Neural cell (in vitro differentiated cells): ENCODE measurements around the gene CAV2. TPM values are rescaled to one million over a fixed set of nuclear protein-coding genes. Genes with fewer than 3 reads are reported as not detected.

Experiments used
- H2AFZ ChIP-seq: fragments of 200-600, 300-800 bp; sonication (generic), shearing (Covaris generic); 2 replicates; pipeline ENCODE4 v1.6.0; 2014; ENCODE audit warnings: low read depth, mild to moderate bottlenecking, antibody characterized with exemption, low read length, moderate library complexity
- H3F3A ChIP-seq: fragments of 200-600 bp; shearing (Covaris generic); 2 replicates; pipeline ENCODE4 v1.6.1; 2016; ENCODE audit warnings: mild to moderate bottlenecking, moderate library complexity, mixed read lengths, antibody characterized with exemption, low read length; ENCODE audit not compliant: insufficient read depth, poor library complexity, severe bottlenecking
- H3K27ac ChIP-seq: fragments of 200-600, 300-800 bp; sonication (generic), shearing (Covaris generic); 2 replicates; pipeline ENCODE4 v1.5.1; 2014; ENCODE audit warnings: mild to moderate bottlenecking, low read length, moderate library complexity
- H3K27me3 ChIP-seq: fragments of 300-800, 200-600 bp; sonication (generic), shearing (Covaris generic); 2 replicates; pipeline ENCODE4 v1.6.0; 2014; ENCODE audit warnings: mild to moderate bottlenecking, low read depth, low read length, moderate library complexity; ENCODE audit not compliant: insufficient read depth
- H3K36me3 ChIP-seq: fragments of 300-800, 200-600 bp; sonication (generic), shearing (Covaris generic); 2 replicates; pipeline ENCODE4 v1.5.1; 2014; ENCODE audit warnings: mild to moderate bottlenecking, antibody characterized with exemption, low read length, moderate library complexity; ENCODE audit not compliant: insufficient read depth
- H3K4me2 ChIP-seq: fragments of 300-800, 200-600 bp; sonication (generic), shearing (Covaris generic); 2 replicates; pipeline ENCODE4 v1.6.0; 2014; ENCODE audit warnings: mild to moderate bottlenecking, low read length
- H3K4me3 ChIP-seq: fragments of 300-800, 200-600 bp; sonication (generic), shearing (Covaris generic); 2 replicates; pipeline ENCODE4 v1.5.1; 2014; ENCODE audit warnings: mild to moderate bottlenecking, low read length, moderate library complexity
- H3K79me2 ChIP-seq: fragments of 200-600 bp; shearing (Covaris generic); replicated peaks from 2 replicates; pipeline ENCODE4 v1.6.0; 2014; ENCODE audit warnings: mild to moderate bottlenecking, low read length, moderate library complexity; ENCODE audit not compliant: insufficient read depth
- H3K9ac ChIP-seq: fragments of 300-800, 200-600 bp; sonication (generic), shearing (Covaris generic); 2 replicates; pipeline ENCODE4 v1.6.1; 2016; ENCODE audit warnings: mild to moderate bottlenecking, low read length, mixed read lengths
- H3K9me2 ChIP-seq: fragments of 200-600 bp; shearing (Covaris generic); 2 replicates; pipeline ENCODE4 v1.6.1; 2016; ENCODE audit warnings: mild to moderate bottlenecking, low read length, mixed read lengths; ENCODE audit not compliant: insufficient read depth
- H3K9me3 ChIP-seq: fragments of 200-600, 300-800 bp; sonication (generic), shearing (Covaris generic); 2 replicates; pipeline ENCODE4 v1.6.1; 2016; ENCODE audit warnings: mild to moderate bottlenecking, mixed run types, low read length, moderate library complexity, mixed read lengths
- H4K20me1 ChIP-seq: fragments of 200-600 bp; shearing (Covaris generic); 2 replicates; pipeline ENCODE4 v1.6.1; 2016; ENCODE audit warnings: mild to moderate bottlenecking, mixed run types; ENCODE audit not compliant: insufficient read depth
- EP300 ChIP-seq: fragments of 450-650 bp; conservative IDR thresholded peaks from 2 replicates; pipeline ENCODE4 v1.6.1; 2014; ENCODE audit warnings: antibody characterized with exemption, mild to moderate bottlenecking, moderate library complexity; ENCODE audit not compliant: poor library complexity, severe bottlenecking
- EZH2 ChIP-seq: fragments of 200-600, 300-800 bp; shearing (Covaris generic), sonication (generic); IDR thresholded peaks from 2 replicates; pipeline ENCODE4 v1.6.1; 2014; ENCODE audit warnings: antibody characterized with exemption, low read length, borderline replicate concordance, mild to moderate bottlenecking; ENCODE audit not compliant: insufficient read depth, poor library complexity, severe bottlenecking
- MXI1 ChIP-seq: fragments of 450-650 bp; conservative IDR thresholded peaks from 2 replicates; pipeline ENCODE4 v1.6.1; 2014; ENCODE audit warnings: antibody characterized with exemption, mild to moderate bottlenecking; ENCODE audit not compliant: poor library complexity, severe bottlenecking
- POLR2AphosphoS5 ChIP-seq: IDR thresholded peaks from 2 replicates; pipeline ENCODE4 v1.6.1; 2012
- RAD21 ChIP-seq: fragments of 450-650 bp; conservative IDR thresholded peaks from 2 replicates; pipeline ENCODE4 v1.6.1; 2014; ENCODE audit warnings: antibody characterized with exemption, mild to moderate bottlenecking, moderate library complexity
- REST ChIP-seq: IDR thresholded peaks from 2 replicates; pipeline ENCODE4 v1.6.1; 2012; ENCODE audit warnings: borderline replicate concordance
- SMC3 ChIP-seq: fragments of 450-650 bp; conservative IDR thresholded peaks from 2 replicates; pipeline ENCODE4 v1.6.1; 2014; ENCODE audit warnings: antibody characterized with exemption, mild to moderate bottlenecking, moderate library complexity; ENCODE audit not compliant: poor library complexity
- TAF1 ChIP-seq: IDR thresholded peaks from 2 replicates; pipeline ENCODE4 v1.6.1; 2012; ENCODE audit warnings: low read depth
- polyA plus RNA-seq: library from polyadenylated mRNA; depleted of rRNA; stranded (reverse); fragments of >200 nt; gene quantifications from 2 replicates; pipeline ENCODE4 v1.2.3, GENCODE V29; 2014
- TF ChIP-seq, protein P1 (sequence below): fragments of 450-650 bp; IDR thresholded peaks from 2 replicates; pipeline ENCODE4 v1.5.1; 2014; ENCODE audit warnings: antibody characterized with exemption, mild to moderate bottlenecking, moderate library complexity; ENCODE audit not compliant: poor library complexity, severe bottlenecking

The CAV2 gene
- polyA plus RNA-seq, 1 donor from 2014 or later, result not detected

DNA sequence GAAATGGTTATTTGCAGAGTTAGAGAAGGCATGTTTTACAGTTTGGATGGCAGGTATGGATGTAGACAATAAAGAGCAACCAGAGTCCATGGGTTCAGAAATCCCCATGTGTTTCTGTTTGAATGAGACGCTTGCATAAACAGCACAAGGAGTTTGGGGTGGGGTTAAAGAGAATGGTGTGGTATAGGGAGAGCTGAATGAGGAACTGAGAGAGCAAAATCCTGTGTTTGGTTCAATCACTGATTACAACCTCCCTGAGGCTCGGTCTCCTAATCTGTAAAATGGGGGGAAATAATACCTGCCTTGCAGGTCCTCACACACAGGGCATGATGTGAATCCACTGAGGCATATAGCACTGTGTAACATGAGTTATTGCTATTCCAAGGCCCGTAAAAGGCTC, 49.0 kb downstream of the CAV2 start:
- H3K36me3 ChIP-seq, result no peaks in the 10 kb centered on the region
- no peaks in the 10 kb centered on the region for H4K20me1 ChIP-seq
- TF ChIP-seq POLR2AphosphoS5 (no peak), MXI1 (no peak), EZH2 (no peak), REST (no peak), SMC3 (no peak), EP300 (no peak), RAD21 (no peak), TAF1 (no peak)
- TF ChIP-seq, protein P1, sequence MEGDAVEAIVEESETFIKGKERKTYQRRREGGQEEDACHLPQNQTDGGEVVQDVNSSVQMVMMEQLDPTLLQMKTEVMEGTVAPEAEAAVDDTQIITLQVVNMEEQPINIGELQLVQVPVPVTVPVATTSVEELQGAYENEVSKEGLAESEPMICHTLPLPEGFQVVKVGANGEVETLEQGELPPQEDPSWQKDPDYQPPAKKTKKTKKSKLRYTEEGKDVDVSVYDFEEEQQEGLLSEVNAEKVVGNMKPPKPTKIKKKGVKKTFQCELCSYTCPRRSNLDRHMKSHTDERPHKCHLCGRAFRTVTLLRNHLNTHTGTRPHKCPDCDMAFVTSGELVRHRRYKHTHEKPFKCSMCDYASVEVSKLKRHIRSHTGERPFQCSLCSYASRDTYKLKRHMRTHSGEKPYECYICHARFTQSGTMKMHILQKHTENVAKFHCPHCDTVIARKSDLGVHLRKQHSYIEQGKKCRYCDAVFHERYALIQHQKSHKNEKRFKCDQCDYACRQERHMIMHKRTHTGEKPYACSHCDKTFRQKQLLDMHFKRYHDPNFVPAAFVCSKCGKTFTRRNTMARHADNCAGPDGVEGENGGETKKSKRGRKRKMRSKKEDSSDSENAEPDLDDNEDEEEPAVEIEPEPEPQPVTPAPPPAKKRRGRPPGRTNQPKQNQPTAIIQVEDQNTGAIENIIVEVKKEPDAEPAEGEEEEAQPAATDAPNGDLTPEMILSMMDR, result no peak
- no peaks in the 10 kb centered on the region for H3F3A ChIP-seq
- no peaks in the 10 kb centered on the region for H3K27me3 ChIP-seq
- H3K27ac ChIP-seq, result no peak overlapping the region
- H3K79me2 ChIP-seq, result no peaks in the 10 kb centered on the region
- no peaks in the 10 kb centered on the region for H3K9me2 ChIP-seq
- H3K9me3 ChIP-seq, result no peaks in the 10 kb centered on the region
- H3K4me3 ChIP-seq, result no peak overlapping the region
- no peak overlapping the region for H3K9ac ChIP-seq
- no peak overlapping the region for H2AFZ ChIP-seq
- H3K4me2 ChIP-seq, result no peak overlapping the region

DNA sequence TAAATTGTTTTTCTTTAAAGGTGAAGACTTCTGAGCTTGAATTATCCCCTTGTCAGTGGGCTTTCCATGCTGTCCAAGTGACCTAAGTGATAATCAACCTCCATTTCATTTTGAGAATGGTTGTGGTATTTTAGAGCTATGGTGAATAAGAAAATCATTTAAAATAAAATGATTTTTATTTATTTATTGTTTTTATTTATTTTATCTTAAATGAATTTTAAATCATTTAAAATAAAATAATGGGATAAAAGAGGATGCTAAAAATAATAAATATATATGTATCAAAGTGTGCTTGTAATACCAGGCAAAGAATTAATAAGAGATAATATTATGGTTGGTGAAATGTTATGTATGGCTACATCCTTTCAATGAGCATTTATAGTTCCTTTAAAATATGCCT, 49.8 kb downstream of the CAV2 start:
- Histone ChIP-seq H3K27ac (no peak overlapping the region), H3K27me3 (no peaks in the 10 kb centered on the region), H3K9me3 (no peaks in the 10 kb centered on the region), H3K4me3 (no peak overlapping the region), H3K79me2 (no peaks in the 10 kb centered on the region), H3K9ac (no peak overlapping the region), H2AFZ (no peak overlapping the region), H3K36me3 (no peaks in the 10 kb centered on the region), H3K9me2 (no peaks in the 10 kb centered on the region), H3F3A (no peaks in the 10 kb centered on the region), H3K4me2 (no peak overlapping the region), H4K20me1 (no peaks in the 10 kb centered on the region)
- TF ChIP-seq POLR2AphosphoS5 (no peak), EZH2 (no peak), MXI1 (no peak), RAD21 (no peak), TAF1 (no peak), SMC3 (no peak), REST (no peak), EP300 (no peak)
- TF ChIP-seq, protein P1, result no peak
